Nephron (organoid): ENCODE data around the gene CCL4.

Experiments
- H3K27ac Mint-ChIP-seq, 3 experiments: 2 replicates each; pipeline ENCODE4 v1.8.0; 2020; ENCODE audit warnings: mixed read lengths in 3 of 3, mild to moderate bottlenecking in 2 of 3, moderate library complexity in 1 of 3
- H3K27me3 Mint-ChIP-seq: 2 replicates; pipeline ENCODE4 v1.8.0; 2021; ENCODE audit warnings: low read depth, mild to moderate bottlenecking, moderate library complexity, mixed read lengths
- H3K36me3 Mint-ChIP-seq: 2 replicates; pipeline ENCODE4 v1.8.0; 2020; ENCODE audit warnings: low read depth, mixed read lengths
- H3K4me1 Mint-ChIP-seq: 2 replicates; pipeline ENCODE4 v1.8.0; 2020; ENCODE audit warnings: mixed read lengths
- H3K4me3 Mint-ChIP-seq, 3 experiments: 2 replicates each; pipeline ENCODE4 v1.8.0; 2020; ENCODE audit warnings: mild to moderate bottlenecking in 3 of 3, mixed read lengths in 3 of 3, moderate library complexity in 2 of 3
- H3K9me3 Mint-ChIP-seq: 2 replicates; pipeline ENCODE4 v1.8.0; 2020; ENCODE audit warnings: mixed read lengths
- TF ChIP-seq, protein P1 (sequence below), 3 experiments: fragments of 200-600 bp; sonication (generic); IDR thresholded peaks; one replicate each; pipeline ENCODE4 v1.5.0; 2021; ENCODE audit warnings: antibody characterized with exemption in 3 of 3; ENCODE audit not compliant: unreplicated experiment in 3 of 3

CCL4 gene

DNA sequence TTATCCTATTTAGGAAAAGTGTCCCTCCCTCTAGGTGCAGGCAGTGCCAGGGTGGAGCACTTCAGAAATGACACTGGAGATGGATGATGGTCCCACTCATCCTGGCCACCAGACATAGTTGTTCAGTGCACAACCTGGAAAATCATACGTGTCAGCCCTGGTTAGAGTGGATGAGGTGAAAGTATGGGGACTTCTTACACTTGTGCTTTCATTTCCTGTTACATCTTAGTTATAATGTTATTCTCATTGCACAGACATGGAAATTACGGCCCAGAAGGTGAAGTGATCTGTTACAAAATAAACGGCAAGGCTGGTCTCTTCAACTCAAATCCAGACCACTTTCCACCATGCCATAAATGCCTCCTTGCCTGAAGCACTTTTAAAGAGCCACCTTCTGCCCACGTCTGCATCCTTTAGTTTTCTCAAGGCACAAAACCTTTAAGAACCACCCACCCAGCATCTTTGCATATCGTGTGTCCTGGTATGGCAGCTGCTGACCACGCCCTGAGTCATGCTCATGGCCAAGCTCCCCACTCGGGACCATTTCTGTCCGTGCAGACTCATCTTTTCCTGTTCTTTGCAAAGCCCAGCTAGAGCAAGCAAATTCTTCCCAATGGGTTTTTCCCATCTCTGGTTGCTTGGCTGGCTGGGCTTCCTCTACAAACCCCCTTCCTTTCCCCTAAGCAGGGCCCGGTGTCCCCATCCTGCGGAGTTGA lies 50.4 kb downstream of the CCL4 start:
- H3K27me3 Mint-ChIP-seq, result peaks cover 18% of the 10 kb centered on the region
- H3K36me3 Mint-ChIP-seq, result no peaks in the 10 kb centered on the region
- no peaks in the 10 kb centered on the region for H3K4me1 Mint-ChIP-seq
- H3K9me3 Mint-ChIP-seq, result no peaks in the 10 kb centered on the region
- no peak overlapping the region for H3K27ac Mint-ChIP-seq
- TF ChIP-seq, protein P1, sequence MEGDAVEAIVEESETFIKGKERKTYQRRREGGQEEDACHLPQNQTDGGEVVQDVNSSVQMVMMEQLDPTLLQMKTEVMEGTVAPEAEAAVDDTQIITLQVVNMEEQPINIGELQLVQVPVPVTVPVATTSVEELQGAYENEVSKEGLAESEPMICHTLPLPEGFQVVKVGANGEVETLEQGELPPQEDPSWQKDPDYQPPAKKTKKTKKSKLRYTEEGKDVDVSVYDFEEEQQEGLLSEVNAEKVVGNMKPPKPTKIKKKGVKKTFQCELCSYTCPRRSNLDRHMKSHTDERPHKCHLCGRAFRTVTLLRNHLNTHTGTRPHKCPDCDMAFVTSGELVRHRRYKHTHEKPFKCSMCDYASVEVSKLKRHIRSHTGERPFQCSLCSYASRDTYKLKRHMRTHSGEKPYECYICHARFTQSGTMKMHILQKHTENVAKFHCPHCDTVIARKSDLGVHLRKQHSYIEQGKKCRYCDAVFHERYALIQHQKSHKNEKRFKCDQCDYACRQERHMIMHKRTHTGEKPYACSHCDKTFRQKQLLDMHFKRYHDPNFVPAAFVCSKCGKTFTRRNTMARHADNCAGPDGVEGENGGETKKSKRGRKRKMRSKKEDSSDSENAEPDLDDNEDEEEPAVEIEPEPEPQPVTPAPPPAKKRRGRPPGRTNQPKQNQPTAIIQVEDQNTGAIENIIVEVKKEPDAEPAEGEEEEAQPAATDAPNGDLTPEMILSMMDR (IDR thresholded peaks at IDR 0.05; ENCODE audit: unreplicated experiment in 3 of 3), result no peak
- no peak overlapping the region for H3K4me3 Mint-ChIP-seq
